Lower lobe of right lung (tissue), 2 donors: ENCODE results near the gene AOC2. TPM values are rescaled to one million over a fixed set of nuclear protein-coding genes. Genes with fewer than 3 reads are reported as not detected.

Experiments
- ATAC-seq, 2 donors: fragments of 200-7000 bp; cut with Tn5 transposase; one replicate each; pipeline ENCODE4 v1.9.1; 2020 to 2022; ENCODE audit warnings: mild to moderate bottlenecking in 2 of 2, moderate library complexity in 2 of 2
- DNase-seq: peaks from one replicate; pipeline ENCODE4 v3.0.0-alpha.2; 2020
- H3K27ac ChIP-seq: fragments of 200-600 bp; one replicate; pipeline ENCODE4 v1.8.0; 2022
- H3K27me3 ChIP-seq: fragments of 200-600 bp; one replicate; pipeline ENCODE4 v1.8.0; 2022; ENCODE audit warnings: low read depth
- H3K36me3 ChIP-seq: fragments of 200-600 bp; one replicate; pipeline ENCODE4 v1.8.0; 2022; ENCODE audit warnings: mild to moderate bottlenecking
- H3K4me1 ChIP-seq: fragments of 200-600 bp; one replicate; pipeline ENCODE4 v1.8.0; 2022
- H3K4me3 ChIP-seq: fragments of 200-600 bp; one replicate; pipeline ENCODE4 v1.8.0; 2022; ENCODE audit warnings: mild to moderate bottlenecking
- H3K9me3 ChIP-seq: fragments of 200-600 bp; one replicate; pipeline ENCODE4 v1.8.0; 2022
- CTCF ChIP-seq: fragments of 200-600 bp; IDR thresholded peaks from one replicate; pipeline ENCODE4 v1.8.0; 2022; ENCODE audit warnings: antibody characterized with exemption, mild to moderate bottlenecking
- intact Hi-C: fragments of 100-400 bp; cut with DNase I; formaldehyde crosslinking; loops from one replicate; pipeline ENCODE4 v1.11.0; 2022
- total RNA-seq: library from RNA; stranded (reverse); fragmentation: NEBNext Ultra II Directional; extraction: Animal tissue kit (Norgen Biotek cat#: 25700); gene quantifications from one replicate; pipeline ENCODE4 v1.2.1, GENCODE V29; 2021
- donor health status: DM: no; HTN: yes; CAD: no; lungs with severe emphysema.

Gene AOC2
- total RNA-seq, 1 donor from 2014 or later: 2.1 TPM

GRCh38 chr17:42809250-42809649 is 35.1 kb upstream of the AOC2 start:
- DNase-seq: no peak
- Histone ChIP-seq H3K36me3 (peaks cover 55% of the 10 kb centered on the region), H3K9me3 (no peaks in the 10 kb centered on the region), H3K4me3 (no peak overlapping the region), H3K4me1 (no peaks in the 10 kb centered on the region), H3K27ac (no peak overlapping the region), H3K27me3 (no peaks in the 10 kb centered on the region)
- peak in 1 of 2 donors; percentile 45 for ATAC-seq
- TF ChIP-seq CTCF: no peak
- intact Hi-C loops: no loop called here

DNA sequence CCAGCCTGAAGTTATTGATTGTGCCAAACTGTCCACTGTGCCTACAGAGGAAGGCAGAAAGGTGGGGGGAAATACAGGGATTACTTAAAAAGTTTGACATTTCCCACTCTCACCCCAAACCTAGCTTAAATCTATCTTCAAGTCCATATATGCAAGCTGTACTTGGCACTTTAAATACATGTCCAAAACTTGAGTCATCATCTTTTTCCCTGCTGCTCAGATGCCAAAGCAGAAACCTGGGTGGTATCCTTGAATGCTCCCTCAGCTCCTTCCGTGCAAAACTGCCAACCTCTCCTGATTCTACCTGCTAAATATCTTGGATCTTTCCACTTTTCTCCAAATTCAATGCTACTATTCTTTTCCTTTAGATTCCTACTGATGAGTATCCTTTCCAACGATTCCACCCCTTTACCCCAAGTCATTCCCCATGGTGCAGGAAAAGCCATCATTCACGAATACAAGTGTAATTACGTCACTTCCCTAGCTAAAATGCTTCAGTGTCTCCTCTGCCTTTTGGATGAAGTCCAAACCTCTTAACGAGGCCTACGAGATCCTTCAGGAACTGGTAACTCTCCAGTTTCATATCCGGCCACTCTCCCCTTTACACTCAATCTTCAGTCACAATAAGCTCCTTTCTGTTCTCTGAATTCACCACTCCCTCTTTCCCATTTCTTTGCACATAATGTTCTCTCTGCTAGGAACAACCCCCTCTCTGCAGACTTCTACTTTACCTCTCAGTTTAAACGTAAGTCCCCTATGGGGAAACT is 29.6 kb upstream of the AOC2 start:
- peak overlapping the region; percentile 71 for H3K27ac ChIP-seq
- no peak overlapping the region for H3K4me3 ChIP-seq
- no peak for DNase-seq
- no peak for TF ChIP-seq CTCF
- intact Hi-C loops: no loop called here
- no peaks in the 10 kb centered on the region for H3K27me3 ChIP-seq
- peaks cover 100% of the 10 kb centered on the region for H3K36me3 ChIP-seq
- H3K4me1 ChIP-seq: no peaks in the 10 kb centered on the region
- peak; percentile 86 to 87 for ATAC-seq
- no peaks in the 10 kb centered on the region for H3K9me3 ChIP-seq

- Histone ChIP-seq H3K27ac (no peak overlapping the region), H3K27me3 (no peaks in the 10 kb centered on the region), H3K9me3 (no peaks in the 10 kb centered on the region), H3K4me3 (no peak overlapping the region), H3K36me3 (peaks cover 99% of the 10 kb centered on the region), H3K4me1 (peaks cover 12% of the 10 kb centered on the region)
- no peak for ATAC-seq
- DNase-seq: no peak
- intact Hi-C loops: no loop called here
- TF ChIP-seq CTCF: no peak
Measured at GRCh38 chr17:42817866-42818265, 26.5 kb upstream of the AOC2 start.

GRCh38 chr17:42818379-42818778 is 26.0 kb upstream of the AOC2 start:
- H3K27ac ChIP-seq: no peak overlapping the region
- ATAC-seq (no peak), DNase-seq (no peak)
- peaks cover 94% of the 10 kb centered on the region for H3K36me3 ChIP-seq
- no peak for TF ChIP-seq CTCF
- no peak overlapping the region for H3K4me3 ChIP-seq
- no peaks in the 10 kb centered on the region for H3K9me3 ChIP-seq
- intact Hi-C loops: no loop called here
- peaks cover 17% of the 10 kb centered on the region for H3K4me1 ChIP-seq
- no peaks in the 10 kb centered on the region for H3K27me3 ChIP-seq

- Histone ChIP-seq H3K4me1 (peaks cover 19% of the 10 kb centered on the region), H3K36me3 (peaks cover 78% of the 10 kb centered on the region), H3K9me3 (no peaks in the 10 kb centered on the region), H3K27ac (no peak overlapping the region), H3K27me3 (no peaks in the 10 kb centered on the region), H3K4me3 (no peak overlapping the region)
- DNase-seq: peak; percentile 73
- intact Hi-C loops: no loop called here
- peak; percentile 72 for TF ChIP-seq CTCF
- ATAC-seq: no peak
Measured at GRCh38 chr17:42819939-42820535, 24.3 kb upstream of the AOC2 start.
